IMR-90 (cell line): ENCODE results near the gene DOC2B. TPM values are rescaled to one million over a fixed set of nuclear protein-coding genes. Genes with fewer than 3 reads are reported as not detected.

Experiments used
- ATAC-seq: fragments of 200-7000 bp; cut with Tn5 transposase; 2 replicates; pipeline ENCODE4 v1.9.1; 2020; ENCODE audit warnings: low read depth, mild to moderate bottlenecking, moderate library complexity
- BruUV-seq: library from RNA; stranded (reverse); fragments of 400-500 nt; replicated peaks from 2 replicates; lab custom pipeline; 2021; lab: Mats Ljungman, UMichigan
- CTCF ChIA-PET: fragments of 300-600 bp; formaldehyde crosslinking; extraction: SDS; loops from one replicate; lab custom pipeline; 2021; ENCODE audit warnings: antibody characterized with exemption; lab: Yijun Ruan, JAX
- POLR2A ChIA-PET: fragments of 300-600 bp; sonication (Branson Sonifier 250); formaldehyde crosslinking; loops from one replicate; lab custom pipeline; 2022; ENCODE audit warnings: antibody characterized with exemption; ENCODE audit not compliant: unreplicated experiment; lab: Charles Lee
- DNase-seq: peaks from one replicate; pipeline ENCODE4 v3.0.0; 2013
- H2AFZ ChIP-seq: replicated peaks from 2 replicates; pipeline ENCODE3; 2013; ENCODE audit warnings: low read length, mild to moderate bottlenecking; ENCODE audit not compliant: poor library complexity
- H2AK5ac ChIP-seq: 2 replicates; pipeline ENCODE4 v1.6.1; 2013; ENCODE audit warnings: low read depth, low read length, inconsistent platforms
- H2AK9ac ChIP-seq: replicated peaks from 2 replicates; pipeline ENCODE3; 2013; ENCODE audit warnings: mild to moderate bottlenecking, low read depth, low read length, moderate library complexity; ENCODE audit not compliant: poor library complexity
- H2BK120ac ChIP-seq: 2 replicates; pipeline ENCODE4 v1.6.1; 2013; ENCODE audit warnings: low read depth, low read length, inconsistent platforms
- H2BK15ac ChIP-seq: 3 replicates; pipeline ENCODE4 v1.6.1; 2013; ENCODE audit warnings: low read depth, low read length, inconsistent platforms
- H2BK20ac ChIP-seq: 2 replicates; pipeline ENCODE4 v1.6.1; 2013; ENCODE audit warnings: low read depth, mild to moderate bottlenecking, inconsistent platforms, low read length, moderate library complexity
- H2BK5ac ChIP-seq: 2 replicates; pipeline ENCODE4 v1.6.1; 2013; ENCODE audit warnings: mild to moderate bottlenecking, low read depth, low read length, inconsistent platforms; ENCODE audit not compliant: poor library complexity, severe bottlenecking
- H3K14ac ChIP-seq: replicated peaks from 2 replicates; pipeline ENCODE4 v1.6.1; 2013; ENCODE audit warnings: low read depth, low read length, inconsistent platforms
- H3K18ac ChIP-seq: 2 replicates; pipeline ENCODE4 v1.6.1; 2013; ENCODE audit warnings: low read depth, low read length, control low read depth
- H3K23ac ChIP-seq: 2 replicates; pipeline ENCODE4 v1.6.1; 2013; ENCODE audit warnings: low read depth, low read length, inconsistent platforms
- H3K27ac ChIP-seq: 2 replicates; pipeline ENCODE4 v1.5.1; 2013; ENCODE audit warnings: mild to moderate bottlenecking, control low read depth, low read length; ENCODE audit not compliant: insufficient read depth
- H3K27me3 ChIP-seq: 2 replicates; pipeline ENCODE4 v1.6.1; 2013; ENCODE audit warnings: low read length; ENCODE audit not compliant: control insufficient read depth, insufficient read depth
- H3K36me3 ChIP-seq: 2 replicates; pipeline ENCODE4 v1.6.1; 2013; ENCODE audit warnings: low read length, mixed read lengths; ENCODE audit not compliant: control insufficient read depth, insufficient read depth
- H3K4ac ChIP-seq: 2 replicates; pipeline ENCODE4 v1.6.1; 2013; ENCODE audit warnings: low read depth, low read length, inconsistent platforms
- H3K4me1 ChIP-seq: 2 replicates; pipeline ENCODE4 v1.6.1; 2013; ENCODE audit warnings: low read length, mixed read lengths; ENCODE audit not compliant: control insufficient read depth, insufficient read depth
- H3K4me2 ChIP-seq: 2 replicates; pipeline ENCODE4 v1.6.1; 2013; ENCODE audit warnings: low read depth, mild to moderate bottlenecking, control low read depth, low read length, moderate library complexity
- H3K4me3 ChIP-seq: 2 replicates; pipeline ENCODE4 v1.5.1; 2013; ENCODE audit warnings: low read depth, mild to moderate bottlenecking, control low read depth, low read length, moderate library complexity; ENCODE audit not compliant: insufficient read depth
- H3K56ac ChIP-seq: 2 replicates; pipeline ENCODE4 v1.6.1; 2013; ENCODE audit warnings: low read length, inconsistent platforms; ENCODE audit not compliant: insufficient read depth; ENCODE audit errors: extremely low read depth
- H3K79me1 ChIP-seq, 2 experiments: 2 replicates each; pipeline ENCODE4 v1.6.1; 2013; ENCODE audit warnings: low read length in 2 of 2, inconsistent platforms in 1 of 2, low read depth in 1 of 2
- H3K9ac ChIP-seq: 2 replicates; pipeline ENCODE4 v1.6.1; 2013; ENCODE audit warnings: low read depth, low read length, control low read depth
- H3K9me1 ChIP-seq: 2 replicates; pipeline ENCODE4 v1.6.1; 2013; ENCODE audit warnings: low read length, inconsistent platforms; ENCODE audit not compliant: insufficient read depth
- H3K9me3 ChIP-seq: 2 replicates; pipeline ENCODE4 v1.6.1; 2013; ENCODE audit warnings: low read length; ENCODE audit not compliant: control insufficient read depth, insufficient read depth
- H4K20me1 ChIP-seq: 2 replicates; pipeline ENCODE4 v1.6.1; 2013; ENCODE audit warnings: low read length, inconsistent platforms; ENCODE audit not compliant: insufficient read depth
- H4K5ac ChIP-seq: 2 replicates; pipeline ENCODE4 v1.6.1; 2013; ENCODE audit warnings: mild to moderate bottlenecking, low read depth, low read length, control low read depth
- H4K8ac ChIP-seq, 2 experiments: 2 replicates each; pipeline ENCODE4 v1.6.1; 2013; ENCODE audit warnings: low read depth in 2 of 2, low read length in 2 of 2, control low read depth in 1 of 2, inconsistent platforms in 1 of 2
- H4K91ac ChIP-seq: 2 replicates; pipeline ENCODE4 v1.6.1; 2013; ENCODE audit warnings: low read depth, low read length, inconsistent platforms; ENCODE audit not compliant: insufficient read depth
- RFX5 ChIP-seq: IDR thresholded peaks from 2 replicates; pipeline ENCODE4 v1.8.0; 2012; ENCODE audit warnings: low read depth, mild to moderate bottlenecking, low read length, moderate library complexity
- SMC3 ChIP-seq: fragments of 150-350 bp; IDR thresholded peaks from 2 replicates; pipeline ENCODE4 v1.6.1; 2016; ENCODE audit warnings: low read depth, mild to moderate bottlenecking, antibody characterized with exemption, low read length, moderate library complexity
- WGBS, 2 experiments: methylation state at CpG; one replicate each; pipeline versions ENCODE4 v1.1.5 to v1.1.7; 2013; ENCODE audit warnings: missing lambda C conversion rate in 2 of 2; ENCODE audit not compliant: insufficient read length in 1 of 2; ENCODE audit errors: extremely low coverage in 2 of 2; 5-methylcytosine and 5-hydroxymethylcytosine counted together
- dilution Hi-C: fragments of 300-500 bp; cut with HindIII; formaldehyde crosslinking; loops from one replicate; pipeline ENCODE4 v1.14.3; 2018; ENCODE audit warnings: low sequenced_read_pairs; ENCODE audit not compliant: unreplicated experiment
- in situ Hi-C: fragments of 300-500 bp; cut with MboI; formaldehyde crosslinking; loops from 3 replicates; pipeline ENCODE4 v1.14.3; 2019; ENCODE audit warnings: low sequenced_read_pairs, inconsistent platforms, mixed read lengths
- intact Hi-C: fragments of 100-400 bp; cut with micrococcal nuclease; formaldehyde crosslinking; loops from 2 replicates; pipeline ENCODE4 v1.10.0; 2022
- polyA plus RNA-seq, 3 experiments: library from polyadenylated mRNA; depleted of rRNA; stranded (reverse); fragments of >200 nt; gene quantifications; 2 replicates each; pipeline ENCODE4 v1.2.3, GENCODE V29; 2012; ENCODE audit warnings: low replicate concordance in 1 of 3
- total RNA-seq: library from RNA; depleted of rRNA; stranded (reverse); fragments of >200 nt; gene quantifications from 2 replicates; pipeline ENCODE4 v1.2.3, GENCODE V29; 2012

The DOC2B gene
- total and polyA plus RNA-seq, 2 of the 4 experiments (the other 2 are of a cell fraction): not detected

GRCh38 chr17:146983-147761, 34.3 kb downstream of the DOC2B start:
- H3K4me3 ChIP-seq: no peak overlapping the region
- H4K20me1 ChIP-seq: no peaks in the 10 kb centered on the region
- H3K79me1 ChIP-seq: no peaks in the 10 kb centered on the region
- H4K91ac ChIP-seq: no peak overlapping the region
- peaks cover 12% of the 10 kb centered on the region for H3K27me3 ChIP-seq
- no peaks in the 10 kb centered on the region for H3K9me1 ChIP-seq
- no peak for ATAC-seq
- H3K14ac ChIP-seq: no peak overlapping the region
- no peak overlapping the region for H3K9ac ChIP-seq
- no peak overlapping the region for H2BK20ac ChIP-seq
- TF ChIP-seq SMC3 (no peak), RFX5 (no peak)
- dilution Hi-C loops (no loop called here), in situ Hi-C loops (no loop called here), intact Hi-C loops (no loop called here)
- 42% methylated on average over 2 of the region's 27 CpGs; no CpG with 5 or more reads in 1 of the 2 experiments for WGBS, 2 experiments
- H3K4ac ChIP-seq: no peak overlapping the region
- no peak overlapping the region for H2AFZ ChIP-seq
- no peak overlapping the region for H3K56ac ChIP-seq
- H3K27ac ChIP-seq: no peak overlapping the region
- no peak overlapping the region for H2BK15ac ChIP-seq
- H3K36me3 ChIP-seq: no peaks in the 10 kb centered on the region
- H2BK120ac ChIP-seq: no peak overlapping the region
- H3K23ac ChIP-seq: no peak overlapping the region
- no peaks in the 10 kb centered on the region for H3K4me1 ChIP-seq
- no peak overlapping the region for H2AK5ac ChIP-seq
- no peak overlapping the region for H2AK9ac ChIP-seq
- H4K5ac ChIP-seq: no peak overlapping the region
- no peak overlapping the region for H4K8ac ChIP-seq
- DNase-seq: no peak
- H3K18ac ChIP-seq: no peak overlapping the region
- H2BK5ac ChIP-seq: no peak overlapping the region
- H3K4me2 ChIP-seq: no peak overlapping the region
- BruUV-seq: no TSS peak
- ChIA-PET POLR2A (no interaction called here), CTCF (no interaction called here)
- H3K9me3 ChIP-seq: no peaks in the 10 kb centered on the region
